H1 (cell line): ENCODE measurements around the gene SH2D5. TPM values are rescaled to one million over a fixed set of nuclear protein-coding genes. Genes with fewer than 3 reads are reported as not detected.

ENCODE experiments used
- CTCF ChIA-PET: fragments of 300-600 bp; sonication (Branson Sonifier 250); formaldehyde crosslinking; loops from one replicate; lab custom pipeline; 2021; ENCODE audit not compliant: partially characterized antibody; lab: Charles Lee
- POLR2A ChIA-PET: fragments of 300-600 bp; sonication (Branson Sonifier 250); formaldehyde crosslinking; loops from one replicate; lab custom pipeline; 2021; ENCODE audit warnings: inconsistent platforms; ENCODE audit not compliant: partially characterized antibody; lab: Charles Lee
- DNase-seq, 2 experiments: peaks; one replicate each; pipeline versions ENCODE4 v3.0.0 to v3.0.0-alpha.2; 2010 to 2022; ENCODE audit warnings: low spot score in 2 of 2, low read depth in 1 of 2, mixed read lengths in 1 of 2
- FAIRE-seq: peaks from 2 replicates; lab custom pipeline; 2011; peaks lifted over from hg19 to GRCh38; lab: Jason Lieb, UNC
- H2AFZ ChIP-seq: 2 replicates; pipeline ENCODE4 v1.8.1; 2012; ENCODE audit warnings: low read length, inconsistent platforms
- H2AK5ac ChIP-seq: 2 replicates; pipeline ENCODE4 v1.6.1; 2013; ENCODE audit warnings: low read depth, low read length
- H2BK120ac ChIP-seq: replicated peaks from 2 replicates; pipeline ENCODE3; 2013; ENCODE audit warnings: low read depth, low read length, inconsistent platforms
- H2BK12ac ChIP-seq: 2 replicates; pipeline ENCODE4 v1.6.1; 2013; ENCODE audit warnings: low read depth, low read length
- H2BK15ac ChIP-seq: 2 replicates; pipeline ENCODE4 v1.6.1; 2013; ENCODE audit warnings: low read length
- H2BK20ac ChIP-seq: 2 replicates; pipeline ENCODE4 v1.6.1; 2013; ENCODE audit warnings: low read length
- H2BK5ac ChIP-seq: 2 replicates; pipeline ENCODE4 v1.6.1; 2013; ENCODE audit warnings: low read depth, low read length
- H3K14ac ChIP-seq: 2 replicates; pipeline ENCODE4 v1.6.1; 2013; ENCODE audit warnings: inconsistent platforms; ENCODE audit not compliant: insufficient read length
- H3K18ac ChIP-seq: 2 replicates; pipeline ENCODE4 v1.6.1; 2013; ENCODE audit warnings: low read length; ENCODE audit errors: extremely low read depth
- H3K23ac ChIP-seq: 2 replicates; pipeline ENCODE4 v1.6.1; 2013; ENCODE audit warnings: inconsistent platforms; ENCODE audit not compliant: insufficient read length
- H3K23me2 ChIP-seq: 2 replicates; pipeline ENCODE4 v1.6.1; 2013; ENCODE audit warnings: low read depth, low read length
- H3K27ac ChIP-seq: 2 replicates; pipeline ENCODE4 v1.6.1; 2011; ENCODE audit warnings: low read depth, low read length, inconsistent platforms
- H3K27me3 ChIP-seq, 4 experiments: replicated peaks in 1 of 4; 1 replicate in 1 of 4; 2 replicates in 3 of 4; pipeline versions ENCODE4 v1.6.1 to v1.8.1; 2011 to 2013; ENCODE audit warnings: low read length in 3 of 4, mild to moderate bottlenecking in 3 of 4, inconsistent platforms in 2 of 4, mixed read lengths in 2 of 4, moderate library complexity in 1 of 4; ENCODE audit not compliant: control insufficient read depth in 3 of 4, insufficient read depth in 3 of 4; ENCODE audit errors: extremely low read depth in 1 of 4
- H3K36me3 ChIP-seq, 4 experiments: 2 replicates each; pipeline versions ENCODE4 v1.6.1 to v1.8.1; 2011 to 2013; ENCODE audit warnings: mild to moderate bottlenecking in 4 of 4, low read length in 3 of 4, moderate library complexity in 2 of 4, control low read depth in 1 of 4, inconsistent platforms in 1 of 4; ENCODE audit not compliant: insufficient read depth in 4 of 4, control insufficient read depth in 2 of 4
- H3K4ac ChIP-seq: replicated peaks from 2 replicates; pipeline ENCODE3; 2013; ENCODE audit warnings: low read length, low read depth, mixed read lengths, inconsistent platforms; ENCODE audit not compliant: insufficient read length
- H3K4me1 ChIP-seq, 4 experiments: replicated peaks in 1 of 4; 1 replicate in 1 of 4; 2 replicates in 3 of 4; pipeline versions ENCODE4 v1.6.1 to v1.8.1; 2011 to 2013; ENCODE audit warnings: low read length in 3 of 4, inconsistent platforms in 2 of 4, mixed read lengths in 1 of 4; ENCODE audit not compliant: insufficient read depth in 4 of 4, control insufficient read depth in 3 of 4
- H3K4me2 ChIP-seq, 2 experiments: 2 replicates each; pipeline versions ENCODE4 v1.6.1 to v1.8.1; 2011 to 2013; ENCODE audit warnings: low read depth in 2 of 2, low read length in 2 of 2, control low read depth in 1 of 2, inconsistent platforms in 1 of 2, mild to moderate bottlenecking in 1 of 2; ENCODE audit not compliant: insufficient read depth in 1 of 2
- H3K4me3 ChIP-seq, 4 experiments: fragments of 200-600, 300-600 bp in 1 of 4; sonication (generic), shearing (Covaris generic), sonication (Bioruptor Twin) in 1 of 4; 2 replicates each; pipeline versions ENCODE4 v1.5.1 to v1.8.1; 2011 to 2016; ENCODE audit warnings: low read length in 4 of 4, low read depth in 3 of 4, control low read depth in 2 of 4, inconsistent platforms in 2 of 4, mild to moderate bottlenecking in 2 of 4, mixed read lengths in 1 of 4, moderate library complexity in 1 of 4; ENCODE audit not compliant: insufficient read depth in 2 of 4; ENCODE audit errors: extremely low read depth in 1 of 4
- H3K56ac ChIP-seq: replicated peaks from 2 replicates; pipeline ENCODE3; 2013; ENCODE audit warnings: low read depth, mild to moderate bottlenecking, mixed read lengths, low read length, inconsistent platforms; ENCODE audit not compliant: insufficient read length
- H3K79me1 ChIP-seq: 2 replicates; pipeline ENCODE4 v1.6.1; 2013; ENCODE audit warnings: low read depth, low read length, control low read depth
- H3K79me2 ChIP-seq, 2 experiments: 2 replicates each; pipeline versions ENCODE4 v1.6.1 to v1.8.1; 2012 to 2013; ENCODE audit warnings: low read length in 2 of 2, mild to moderate bottlenecking in 2 of 2, inconsistent platforms in 1 of 2; ENCODE audit not compliant: insufficient read depth in 2 of 2, control insufficient read depth in 1 of 2
- H3K9ac ChIP-seq, 4 experiments: replicated peaks in 1 of 4; 1 replicate in 1 of 4; 2 replicates in 3 of 4; pipeline versions ENCODE4 v1.6.1 to v1.8.1; 2011 to 2013; ENCODE audit warnings: low read depth in 3 of 4, low read length in 3 of 4, control low read depth in 2 of 4, mild to moderate bottlenecking in 2 of 4, moderate library complexity in 2 of 4, inconsistent platforms in 1 of 4; ENCODE audit errors: extremely low read depth in 1 of 4
- H3K9me3 ChIP-seq, 2 experiments: 2 replicates each; pipeline versions ENCODE4 v1.6.1 to v1.8.1; 2012 to 2013; ENCODE audit warnings: mild to moderate bottlenecking in 2 of 2, moderate library complexity in 2 of 2, control low read depth in 1 of 2, inconsistent platforms in 1 of 2, low read depth in 1 of 2, low read length in 1 of 2, mixed read lengths in 1 of 2; ENCODE audit not compliant: insufficient read depth in 2 of 2
- H4K20me1 ChIP-seq, 2 experiments: replicated peaks in 1 of 2; 2 replicates each; pipeline versions ENCODE3 to v1.8.1; 2011 to 2013; ENCODE audit warnings: inconsistent platforms in 2 of 2, low read length in 2 of 2, mild to moderate bottlenecking in 1 of 2; ENCODE audit not compliant: insufficient read depth in 2 of 2, control insufficient read depth in 1 of 2
- H4K5ac ChIP-seq: 2 replicates; pipeline ENCODE4 v1.6.1; 2013; ENCODE audit warnings: low read length, low read depth, mixed read lengths, inconsistent platforms; ENCODE audit not compliant: insufficient read length
- H4K8ac ChIP-seq: 2 replicates; pipeline ENCODE4 v1.8.0; 2013; ENCODE audit warnings: mild to moderate bottlenecking, moderate library complexity, low read length, inconsistent platforms; ENCODE audit not compliant: insufficient read depth; ENCODE audit errors: extremely low read depth
- H4K91ac ChIP-seq: replicated peaks from 2 replicates; pipeline ENCODE3; 2013; ENCODE audit warnings: low read length, mixed read lengths, inconsistent platforms; ENCODE audit not compliant: insufficient read length
- ASH2L ChIP-seq: fragments of 200-600, 300-600 bp; sonication (generic); IDR thresholded peaks from one replicate; pipeline ENCODE4 v1.7.1; 2017; ENCODE audit warnings: low read length
- CBX8 ChIP-seq: fragments of 300-800, 300-1000 bp; sonication (generic); IDR thresholded peaks from 2 replicates; pipeline ENCODE4 v1.7.1; 2016; ENCODE audit warnings: low read depth, low read length, borderline replicate concordance
- CREB1 ChIP-seq: IDR thresholded peaks from 2 replicates; pipeline ENCODE4 v1.6.1; 2012; ENCODE audit warnings: inconsistent platforms
- EGR1 ChIP-seq: IDR thresholded peaks from 2 replicates; pipeline ENCODE4 v1.6.1; 2011; ENCODE audit warnings: low read depth, low read length, borderline replicate concordance
- EZH2 ChIP-seq: fragments of 200-600 bp; sonication (generic); IDR thresholded peaks from 2 replicates; pipeline ENCODE4 v1.7.1; 2012; ENCODE audit warnings: low read depth, mild to moderate bottlenecking, moderate library complexity, low read length, inconsistent platforms; ENCODE audit not compliant: severe bottlenecking
- FOSL1 ChIP-seq: IDR thresholded peaks from 2 replicates; pipeline ENCODE4 v1.6.1; 2011; ENCODE audit warnings: mild to moderate bottlenecking, low read depth, low read length, moderate library complexity; ENCODE audit not compliant: insufficient read depth
- KDM4A ChIP-seq: IDR thresholded peaks from one replicate; pipeline ENCODE4 v1.7.1; 2012; ENCODE audit warnings: low read depth, mild to moderate bottlenecking, moderate library complexity, low read length, inconsistent platforms; ENCODE audit not compliant: severe bottlenecking
- KDM5A ChIP-seq: fragments of 200-600 bp; IDR thresholded peaks from 2 replicates; pipeline ENCODE4 v1.7.1; 2012; ENCODE audit warnings: mild to moderate bottlenecking, low read length, inconsistent platforms, mixed read lengths
- POLR2A ChIP-seq, 2 experiments: IDR thresholded peaks; 1 replicate in 1 of 2; 2 replicates in 1 of 2; pipeline ENCODE4 v1.6.1; 2011; ENCODE audit warnings: low read depth in 2 of 2, low read length in 2 of 2, mild to moderate bottlenecking in 2 of 2; ENCODE audit errors: control extremely low read depth in 1 of 2
- POU5F1 ChIP-seq: IDR thresholded peaks from 2 replicates; pipeline ENCODE4 v1.6.1; 2011; ENCODE audit warnings: low read depth, mild to moderate bottlenecking, low read length, moderate library complexity
- RNF2 ChIP-seq: fragments of 200-900, 300-1000 bp; sonication (generic); IDR thresholded peaks from 2 replicates; pipeline ENCODE4 v1.7.1; 2016; ENCODE audit warnings: borderline replicate concordance, low read depth, mild to moderate bottlenecking, antibody characterized with exemption, low read length; ENCODE audit not compliant: poor library complexity, severe bottlenecking; ENCODE audit errors: missing control alignments
- SAP30 ChIP-seq: fragments of 300-600 bp; sonication (generic); IDR thresholded peaks from 2 replicates; pipeline ENCODE4 v1.7.1; 2012; ENCODE audit warnings: low read length, moderate library complexity, mild to moderate bottlenecking, inconsistent platforms; ENCODE audit not compliant: insufficient read depth, insufficient replicate concordance
- SIX5 ChIP-seq: IDR thresholded peaks from 2 replicates; pipeline ENCODE4 v1.6.1; 2011; ENCODE audit warnings: mild to moderate bottlenecking, low read depth, low read length
- TBP ChIP-seq: IDR thresholded peaks from 2 replicates; pipeline ENCODE4 v1.6.1; 2011; ENCODE audit warnings: low read depth, low read length, improper control_type of control experiment
- YY1 ChIP-seq: IDR thresholded peaks from 2 replicates; pipeline ENCODE4 v1.6.1; 2011; ENCODE audit warnings: low read depth, mild to moderate bottlenecking, low read length
- WGBS, 2 experiments: shearing (Covaris generic) in 1 of 2; methylation state at CpG; one replicate each; pipeline versions ENCODE4 v1.1.6 to v1.1.7; 2013 to 2015; ENCODE audit warnings: low lambda C conversion rate in 2 of 2, mixed read lengths in 2 of 2, inconsistent platforms in 1 of 2, low coverage in 1 of 2, missing lambda C conversion rate in 1 of 2; ENCODE audit not compliant: insufficient replicate concordance in 2 of 2, insufficient coverage in 1 of 2, insufficient read length in 1 of 2; ENCODE audit errors: extremely low coverage in 1 of 2, missing lambda C conversion rate in 1 of 2; 5-methylcytosine and 5-hydroxymethylcytosine counted together
- polyA plus RNA-seq, 7 experiments: library from polyadenylated mRNA; depleted of rRNA in 3 of 7; stranded (reverse) in 5 of 7; unstranded in 2 of 7; fragments of >200 nt in 5 of 7; fragments of 200-250 nt in 2 of 7; gene quantifications; 1 replicate in 5 of 7; 2 replicates in 1 of 7; 4 replicates in 1 of 7; pipeline versions ENCODE4 v1.2.1 to v1.2.3, GENCODE V29; 2011 to 2013; ENCODE audit warnings: missing spikeins in 2 of 7, mixed read lengths in 2 of 7
- total RNA-seq: library from RNA; stranded (reverse); fragmentation: NEBNext Ultra II Directional; extraction: Animal tissue kit (Norgen Biotek cat#: 25700); gene quantifications from 2 replicates; pipeline ENCODE4 v1.2.1, GENCODE V29; 2021

Gene SH2D5
- total and polyA plus RNA-seq, 2 of the 8 experiments (the other 6 are each of a cell fraction or from before 2014, with no cell fraction given) = 13.2 to 18.4 TPM

DNA sequence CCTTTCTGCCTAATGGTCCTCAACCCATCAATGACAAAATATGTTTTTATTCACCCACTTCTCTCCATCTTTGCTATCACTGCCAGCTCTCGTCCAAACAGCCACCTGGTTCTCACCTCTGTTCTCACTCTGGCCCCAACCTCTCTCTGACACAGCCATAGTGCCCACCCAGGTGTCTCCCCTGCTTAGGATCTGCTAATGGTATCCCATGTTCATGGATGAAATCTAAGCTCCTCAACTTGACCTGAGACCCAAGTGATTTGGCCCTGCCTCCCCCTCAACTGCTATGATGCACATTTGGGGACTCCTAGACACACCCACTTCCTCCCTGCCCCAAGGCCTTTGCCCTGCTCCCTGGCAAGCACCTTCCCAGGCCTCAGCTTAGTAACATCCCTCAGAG lies 40.6 kb downstream of the SH2D5 start:
- no peak overlapping the region for H4K5ac ChIP-seq
- DNase-seq = no peak
- H2BK12ac ChIP-seq = no peak overlapping the region
- ChIA-PET CTCF (interaction anchor here (0.6 to 2.5 kb wide), 2 partner anchors 9 to 21 kb away, joined by 4 to 8 read pairs; no protein-coding TSS in a partner anchor), POLR2A (no interaction called here)
- no peak overlapping the region for H3K14ac ChIP-seq
- H3K23me2 ChIP-seq = peaks cover 2% of the 10 kb centered on the region; the same call in 1 of the 2 replicates
- no peaks in the 10 kb centered on the region for H3K79me1 ChIP-seq
- FAIRE-seq = no peak
- peaks cover 0 to 3% (median under 1%) of the 10 kb centered on the region in 4 experiments; a peak in 3 of 7 replicates for H3K4me1 ChIP-seq
- no peak overlapping the region for H3K4me2 ChIP-seq
- H2BK120ac ChIP-seq = no peak overlapping the region
- H3K56ac ChIP-seq = no peak overlapping the region
- no peak overlapping the region for H2BK20ac ChIP-seq
- no peak overlapping the region for H3K18ac ChIP-seq
- H3K9me3 ChIP-seq = no peaks in the 10 kb centered on the region
- no peak overlapping the region for H3K27ac ChIP-seq
- 75% methylated on average over 1 of the region's 1 CpG; no CpG with 5 or more reads in 1 of the 2 experiments for WGBS, 2 experiments
- H3K9ac ChIP-seq = no peak overlapping the region
- H4K8ac ChIP-seq = no peak overlapping the region
- H2BK5ac ChIP-seq = no peak overlapping the region
- H4K20me1 ChIP-seq = peaks cover 2% of the 10 kb centered on the region in 2 experiments
- no peak overlapping the region for H3K23ac ChIP-seq
- H2AFZ ChIP-seq = no peak overlapping the region
- H3K27me3 ChIP-seq = no peaks in the 10 kb centered on the region; a peak in 1 of 7 replicates
- peaks cover 0 to 3% (median 0%) of the 10 kb centered on the region in 4 experiments; a peak in 1 of 8 replicates for H3K36me3 ChIP-seq
- no peak overlapping the region for H3K4me3 ChIP-seq
- H2BK15ac ChIP-seq = no peak overlapping the region
- no peak overlapping the region for H2AK5ac ChIP-seq
- no peak overlapping the region for H3K4ac ChIP-seq
- no peaks in the 10 kb centered on the region for H3K79me2 ChIP-seq
- H4K91ac ChIP-seq = no peak overlapping the region
- no peak for TF ChIP-seq YY1
- no peak for TF ChIP-seq SAP30
- TF ChIP-seq CREB1 = no peak
- TF ChIP-seq POLR2A (IDR thresholded peaks at IDR 0.05; ENCODE audit: control extremely low read depth in 1 of 2, low read depth in 2 of 2, low read length in 2 of 2) = no peak
- no peak for TF ChIP-seq KDM5A
- TF ChIP-seq EZH2 = no peak
- no peak for TF ChIP-seq EGR1
- no peak for TF ChIP-seq TBP
- TF ChIP-seq ASH2L = no peak
- TF ChIP-seq RNF2 = no peak
- TF ChIP-seq CBX8 = no peak
- no peak for TF ChIP-seq KDM4A
- TF ChIP-seq POU5F1 = no peak
- TF ChIP-seq SIX5 = no peak
- no peak for TF ChIP-seq FOSL1
